NCI-H2081 treated with DMSO at 0.1 percent for 48 hours (cell line): ENCODE data around the gene NRL.
A peak's percentile ranks its signal among the peaks of the same experiment; 100 is the strongest.

Experiments used
- DNase-seq: peaks from one replicate; lab custom pipeline; 2025; lab: John Stamatoyannopoulos, UW

The NRL gene

DNA sequence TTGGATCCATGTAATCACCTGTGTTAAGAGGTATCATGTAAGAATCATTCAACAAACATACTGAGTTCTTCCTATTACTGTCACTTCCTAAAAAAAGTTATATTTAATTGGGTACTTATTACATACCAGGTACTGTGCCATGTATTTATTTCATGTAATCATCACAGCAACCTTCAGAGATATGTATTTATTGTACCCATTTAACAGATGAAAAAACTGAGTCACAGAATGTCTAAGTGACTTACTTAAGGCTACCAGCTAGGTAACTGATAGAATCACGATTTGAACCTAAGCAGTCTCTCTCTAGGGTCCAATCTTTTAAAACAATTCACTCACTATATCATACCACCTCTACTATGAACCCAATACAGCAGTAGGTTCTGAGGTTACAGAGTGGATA is 29.7 kb upstream of the NRL start:
- DNase-seq = no peak

GRCh38 chr14:24143511-24143910 is 28.8 kb upstream of the NRL start:
- no peak for DNase-seq

- peak; percentile 99 for DNase-seq
Observed at GRCh38 chr14:24141097-24141880, 26.5 kb upstream of the NRL start, which contains the start of gene EMC9. TSS of gene EMC9 (minus strand) at chr14:24141591. CDS start at chr14:24141304, 287 bp downstream.

GRCh38 chr14:24139272-24139934 is 24.7 kb upstream of the NRL start:
- DNase-seq = no peak

DNA sequence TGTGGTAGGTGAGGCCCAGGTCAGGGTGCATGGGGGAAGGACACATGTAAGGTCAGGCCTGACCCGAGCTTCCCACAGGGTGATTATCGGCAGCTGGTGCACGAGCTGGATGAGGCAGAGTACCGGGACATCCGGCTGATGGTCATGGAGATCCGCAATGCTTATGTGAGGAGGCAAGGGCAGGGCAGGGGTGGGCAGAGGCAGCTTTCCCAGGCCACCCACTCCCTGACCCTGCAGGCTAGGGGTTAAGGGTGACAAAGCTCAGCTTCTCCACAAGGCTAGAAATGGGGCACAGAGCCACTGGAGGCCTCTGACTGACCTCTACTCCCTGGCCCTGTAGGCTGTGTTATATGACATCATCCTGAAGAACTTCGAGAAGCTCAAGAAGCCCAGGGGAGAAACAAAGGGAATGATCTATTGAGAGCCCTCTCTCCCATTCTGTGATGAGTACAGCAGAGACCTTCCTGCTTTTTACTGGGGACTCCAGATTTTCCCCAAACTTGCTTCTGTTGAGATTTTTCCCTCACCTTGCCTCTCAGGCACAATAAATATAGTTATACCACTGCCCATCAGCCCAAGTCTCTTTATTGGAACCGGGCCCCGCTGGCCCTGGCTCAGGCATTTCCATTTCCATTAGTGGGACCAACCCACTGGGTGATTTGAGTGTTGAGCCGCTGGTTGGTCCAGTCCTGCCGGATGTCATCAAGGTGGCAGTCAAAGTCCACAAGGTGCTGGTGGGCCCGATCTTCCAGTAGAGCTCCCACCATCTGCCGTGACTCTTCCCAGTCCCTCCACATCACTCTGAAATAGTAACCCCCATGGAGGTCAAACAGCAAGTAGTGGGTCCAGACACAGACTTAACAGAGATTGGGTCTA is 23.9 kb upstream of the NRL start:
- DNase-seq = no peak

GRCh38 chr14:24137529-24138395 is 23.0 kb upstream of the NRL start:
- no peak for DNase-seq

DNA sequence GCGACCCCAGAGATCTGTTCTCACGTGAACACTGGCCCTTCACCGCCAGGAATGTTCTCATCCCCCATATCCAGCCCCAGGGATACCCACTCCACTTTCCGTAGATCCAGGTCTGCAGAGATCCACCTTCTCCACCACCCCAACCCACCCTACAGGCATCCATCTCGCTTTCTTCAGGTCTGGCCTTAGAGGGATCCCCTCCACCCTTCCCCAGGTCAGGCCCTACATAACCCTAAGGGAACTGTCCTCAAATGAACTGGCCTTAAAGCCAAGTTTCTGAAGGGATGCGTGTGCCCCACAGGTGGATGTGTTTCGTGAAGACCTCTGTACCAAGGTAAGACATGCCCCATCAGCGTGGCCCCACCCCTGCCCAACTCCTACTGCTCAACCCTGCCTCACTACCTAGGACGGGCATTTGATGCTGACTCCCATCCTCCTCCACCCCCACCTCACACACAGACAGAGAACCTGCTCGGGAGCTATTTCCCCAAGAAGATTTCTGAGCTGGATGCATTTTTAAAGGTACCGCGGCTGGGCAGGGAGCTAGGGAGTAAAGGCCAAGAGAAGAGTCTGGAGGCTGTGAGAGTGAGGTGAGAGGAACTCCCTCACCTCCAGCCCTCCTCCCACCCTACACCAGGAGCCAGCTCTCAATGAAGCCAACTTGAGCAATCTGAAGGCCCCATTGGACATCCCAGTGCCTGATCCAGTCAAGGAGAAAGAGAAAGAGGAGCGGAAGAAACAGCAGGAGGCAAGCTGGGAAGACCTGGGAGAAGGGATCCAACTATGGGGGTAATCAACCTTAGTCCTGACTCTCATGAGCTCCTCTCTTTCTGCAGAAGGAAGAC is 22.2 kb upstream of the NRL start:
- no peak for DNase-seq

- DNase-seq = peak; percentile 51
Observed at GRCh38 chr14:24135834-24136683, 21.3 kb upstream of the NRL start, which contains the start of gene PSME1. TSS of gene PSME1 (plus strand) at chr14:24136194. CDS start at chr14:24136263, 69 bp downstream.

GRCh38 chr14:24135584-24135833 is 20.8 kb upstream of the NRL start:
- DNase-seq = no peak

GRCh38 chr14:24133735-24134134 is 19.0 kb upstream of the NRL start:
- DNase-seq = no peak

DNA sequence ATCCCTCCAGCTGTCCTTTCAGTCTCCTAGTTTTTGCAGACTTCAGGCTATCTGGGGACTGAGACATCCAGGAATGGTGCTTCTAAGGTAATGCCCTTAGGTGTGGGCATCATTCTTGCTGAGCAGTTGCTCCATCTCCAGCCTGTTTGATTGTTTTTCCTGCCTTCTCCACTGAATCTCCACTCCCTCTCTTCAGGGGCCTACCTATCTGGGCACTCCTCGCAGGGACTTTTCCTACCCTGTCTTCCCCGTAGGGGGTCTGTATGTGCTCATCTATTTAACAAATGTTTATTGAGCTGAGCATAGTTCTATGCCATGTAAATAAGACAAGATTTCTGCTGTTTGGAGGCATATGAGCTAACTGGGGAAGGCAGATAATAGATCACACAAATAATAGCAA is 18.2 kb upstream of the NRL start:
- DNase-seq = no peak

- peak; percentile 21 for DNase-seq
Observed at GRCh38 chr14:24132061-24132685, 17.4 kb upstream of the NRL start.

DNA sequence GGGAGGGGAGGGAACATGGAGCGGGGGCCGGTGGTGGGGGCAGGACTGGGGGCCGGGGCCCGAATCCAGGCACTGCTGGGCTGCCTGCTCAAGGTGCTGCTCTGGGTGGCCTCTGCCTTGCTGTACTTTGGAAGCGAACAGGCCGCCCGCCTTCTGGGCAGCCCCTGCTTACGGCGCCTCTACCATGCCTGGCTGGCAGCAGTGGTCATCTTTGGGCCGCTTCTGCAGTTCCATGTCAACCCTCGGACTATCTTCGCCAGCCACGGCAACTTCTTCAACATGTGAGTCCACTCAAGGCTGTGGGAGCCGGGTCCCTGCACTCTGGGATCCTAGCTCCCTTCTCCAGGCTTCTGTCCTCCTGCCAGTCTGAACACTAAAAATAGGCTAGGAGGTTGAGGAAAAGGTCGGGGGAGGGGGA is 16.8 kb upstream of the NRL start:
- no peak for DNase-seq

GRCh38 chr14:24130717-24131548 is 16.2 kb upstream of the NRL start:
- DNase-seq = no peak

DNA sequence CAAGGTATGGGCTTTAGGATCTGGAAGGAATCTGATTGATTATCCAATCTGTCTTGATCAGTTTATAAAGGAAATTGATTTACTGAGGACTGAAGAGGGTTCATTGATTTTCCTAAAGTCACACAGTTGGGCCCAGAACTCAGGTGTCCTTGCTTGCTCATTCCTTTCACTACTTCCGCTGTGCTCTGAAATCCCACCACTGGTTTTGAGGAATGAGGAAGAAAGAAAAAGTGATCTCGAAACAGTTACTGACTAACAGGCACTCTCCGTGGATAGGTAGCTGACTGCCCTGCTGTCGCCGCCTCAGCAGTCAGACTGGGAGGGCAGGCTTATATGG is 15.6 kb upstream of the NRL start, which contains the start of gene FITM1:
Gene FITM1, plus strand, starts transcription at position 280 of the 337 bp plus-strand sequence. CDS start 905 bp downstream, outside the sequence.
- no peak for DNase-seq

DNA sequence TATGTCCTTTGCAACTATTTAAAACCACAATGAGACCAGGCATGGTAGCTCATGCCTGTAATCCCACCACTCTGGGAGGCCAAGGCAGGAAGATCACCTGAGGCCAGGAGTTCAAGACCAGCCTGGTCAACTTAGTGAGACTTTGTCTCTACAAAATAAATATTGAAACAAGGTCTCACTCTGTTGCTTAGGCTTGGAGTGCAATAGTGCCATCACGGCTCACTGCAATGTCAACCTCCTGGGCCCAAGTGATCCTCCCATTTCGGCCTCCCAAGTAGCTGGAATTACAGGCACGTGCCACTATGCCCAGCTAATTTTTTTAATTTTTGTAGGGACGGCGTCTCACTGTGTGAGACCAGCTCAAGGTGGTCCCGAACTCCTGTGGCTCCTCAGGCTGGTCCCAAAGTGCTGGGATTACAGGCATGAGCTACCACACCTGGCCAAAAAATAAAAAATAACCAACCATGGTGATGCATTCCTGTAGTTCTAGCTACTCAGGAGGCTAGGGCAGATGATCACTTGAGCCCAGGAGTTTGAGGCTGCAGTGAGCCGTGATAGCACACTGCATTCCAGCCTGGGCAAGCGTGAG is 14.8 kb upstream of the NRL start:
- no peak for DNase-seq

DNA sequence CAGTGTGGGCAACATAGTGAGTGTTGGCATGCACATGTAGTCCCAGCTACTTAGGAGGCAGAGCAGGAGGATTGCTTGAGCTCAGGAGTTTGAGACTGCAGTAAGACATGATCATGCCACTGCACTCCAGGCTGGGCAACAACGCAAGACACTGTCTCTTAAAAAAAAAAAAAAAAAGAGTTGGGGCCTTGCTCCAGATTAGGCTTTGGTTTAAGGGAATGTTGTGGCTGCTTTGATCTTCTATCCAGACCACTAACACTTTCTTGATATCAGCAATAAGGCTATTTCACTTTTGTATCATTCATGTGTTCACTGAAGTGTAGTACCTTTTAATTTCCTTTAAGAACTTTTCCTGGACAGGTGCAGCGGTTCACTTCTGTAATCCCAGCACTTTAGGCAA is 12.9 kb upstream of the NRL start:
- DNase-seq = no peak

DNA sequence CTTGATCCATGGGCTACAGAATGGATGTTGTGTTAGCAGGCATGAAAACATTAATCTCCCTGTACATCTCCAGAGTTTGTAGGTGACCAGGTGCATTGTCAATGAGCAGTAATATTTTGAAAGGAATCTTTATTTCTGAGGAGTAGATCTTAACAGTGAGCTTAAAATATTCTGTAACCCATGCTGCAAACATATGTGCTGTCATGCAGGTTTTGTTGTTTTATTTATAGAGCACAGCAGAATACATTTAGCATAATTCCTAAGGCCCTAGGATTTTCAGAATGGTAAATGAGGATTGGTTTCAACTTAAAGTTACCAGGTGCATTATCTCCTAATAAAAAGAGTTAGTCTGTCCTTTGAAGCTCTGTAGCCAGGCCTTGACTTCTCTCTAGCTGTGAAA is 12.2 kb upstream of the NRL start:
- no peak for DNase-seq
